ENCODE data around the gene RPS6KC1. TPM values are rescaled to one million over a fixed set of nuclear protein-coding genes. Genes with fewer than 3 reads are reported as not detected.
"Not testable (repeated sequence)": the region's sequence is repeated elsewhere in the genome, so short reads cannot be mapped to it uniquely, and the experiment has no call there.

RPS6KC1 gene
- total and polyA plus RNA-seq, 7 experiments from 2014 or later, result 5.4 to 18.9 (median 11.5) TPM

GRCh38 chr1:213015099-213016050 is 35.7 kb upstream of the RPS6KC1 start, which contains the start of gene ANGEL2:
TSS of gene ANGEL2 (minus strand) at chr1:213015867. CDS start at chr1:213015671, 196 bp downstream.
- Histone ChIP-seq H3K27ac (ENCODE audit: low read depth, low read length) (peak within 1 kb of the TSS; percentile 82), H3K4me1 (ENCODE audit: control insufficient read depth in 2 of 2, insufficient read depth in 2 of 2, low read length in 2 of 2) (peaks cover 12 to 19% of the 10 kb centered on the region in 2 donors), H3K36me3 (ENCODE audit: control insufficient read depth in 2 of 3, insufficient read depth in 3 of 3, low read length in 3 of 3) (peaks cover 0 to 4% (median 0%) of the 10 kb centered on the region in 3 experiments), H3K27me3 (ENCODE audit: control insufficient read depth in 2 of 2, insufficient read depth in 2 of 2, low read length in 2 of 2) (no peaks in the 10 kb centered on the region), H3K9me3 (ENCODE audit: control insufficient read depth in 2 of 3, low read length in 3 of 3) (no peaks in the 10 kb centered on the region), H3K4me3 (ENCODE audit: low read length) (peak within 1 kb of the TSS; percentile 87)
- ChIA-PET POLR2A (interaction anchor here (1.9 kb wide), 1 partner anchor 224 kb away, joined by 8 read pairs; the partner anchor contains the start of gene NSL1), CTCF (no interaction called here)
- H3K27me3 Mint-ChIP-seq, result peaks cover 0 to 7% (median 0%) of the 10 kb centered on the region in 5 donors
- peak; percentile 99 for ATAC-seq
- peak within 1 kb of the TSS; percentile 92 to 100 (median 100) for H3K4me3 Mint-ChIP-seq
- H3K4me1 Mint-ChIP-seq, result peaks cover 26 to 47% (median 40%) of the 10 kb centered on the region in 7 donors
- DNase-seq, result peak; percentile 77 to 97 (median 93)
- H3K9me3 Mint-ChIP-seq, result peaks cover 0 to 3% (median 0%) of the 10 kb centered on the region in 11 donors
- peak within 1 kb of the TSS; percentile 94 to 100 (median 99) for H3K27ac Mint-ChIP-seq
- intact Hi-C loops (cut with micrococcal nuclease), result loop anchor here (1.0 to 10.0 kb wide), 15 partner anchors 36 to 1758 kb away; partner anchors contain the start of genes DTL (in 2 of the 2), FLVCR1 (in 2 of the 2), INTS7 (in 2 of the 2) and NSL1 (in 2 of the 2)
- peaks cover 4 to 19% (median 9%) of the 10 kb centered on the region in 5 donors for H3K36me3 Mint-ChIP-seq

DNA sequence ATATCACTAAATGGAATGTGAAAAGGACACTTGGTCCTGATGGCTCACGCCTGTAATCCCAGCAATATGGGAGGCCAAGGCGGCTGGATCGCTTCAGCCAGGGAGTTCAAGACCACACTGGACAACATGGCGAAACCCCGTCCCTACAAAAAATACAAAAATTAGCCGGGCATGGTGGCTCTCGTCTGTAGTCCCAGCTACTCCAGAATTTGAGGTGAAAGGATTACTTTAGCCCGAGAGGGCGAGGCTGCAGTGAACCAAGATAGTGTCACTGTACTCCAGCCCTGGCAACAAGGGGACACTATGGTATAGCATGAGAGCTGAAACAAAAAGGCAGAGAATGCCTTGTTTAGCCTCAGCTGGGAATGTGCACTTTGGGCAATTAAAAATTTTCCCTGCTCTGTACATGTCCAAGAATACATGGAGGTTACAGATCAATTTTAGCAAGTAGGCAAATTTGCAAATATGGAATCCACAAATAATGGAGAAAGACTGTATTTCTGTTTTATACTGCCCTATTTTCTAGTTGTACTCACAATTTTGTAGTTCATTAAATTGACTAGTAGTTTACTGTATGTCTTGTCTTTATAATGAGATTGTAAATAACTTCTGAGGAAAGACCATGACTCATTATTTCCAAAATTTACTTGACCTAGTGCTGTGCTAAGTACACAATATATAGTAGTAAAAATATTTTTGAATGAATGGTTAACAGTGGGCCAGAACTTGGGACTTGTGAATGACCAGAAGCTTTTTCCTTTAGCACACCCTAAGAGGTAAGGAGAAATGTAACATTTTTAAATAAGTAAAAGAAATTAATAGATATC is 33.4 kb upstream of the RPS6KC1 start:
- POLR2A ChIA-PET, result interaction anchor here (0.7 kb wide), 1 partner anchor 226 kb away, joined by 3 read pairs; the partner anchor contains the start of gene NSL1
- peaks cover 0 to 3% (median 0%) of the 10 kb centered on the region in 11 donors for H3K9me3 Mint-ChIP-seq
- H3K9me3 ChIP-seq (ENCODE audit: control insufficient read depth in 2 of 3, low read length in 3 of 3), result no peaks in the 10 kb centered on the region
- H3K4me3 ChIP-seq (ENCODE audit: low read length), result no peak overlapping the region
- no peaks in the 10 kb centered on the region for H3K36me3 ChIP-seq (ENCODE audit: control insufficient read depth in 2 of 3, insufficient read depth in 3 of 3, low read length in 3 of 3)
- H3K27me3 Mint-ChIP-seq, result peaks cover 0 to 16% (median 5%) of the 10 kb centered on the region in 5 donors
- H3K27ac ChIP-seq (ENCODE audit: low read depth, low read length), result no peak overlapping the region
- CTCF ChIA-PET, result no interaction called here
- intact Hi-C loops (cut with micrococcal nuclease), result loop anchor here (5.0 to 10.0 kb wide), 5 partner anchors 55 to 1760 kb away; partner anchors contain the start of genes LPGAT1 (in 1 of the 2) and RCOR3 (in 1 of the 2)
- peaks cover 12 to 19% of the 10 kb centered on the region in 2 donors for H3K4me1 ChIP-seq (ENCODE audit: control insufficient read depth in 2 of 2, insufficient read depth in 2 of 2, low read length in 2 of 2)
- no peaks in the 10 kb centered on the region for H3K27me3 ChIP-seq (ENCODE audit: control insufficient read depth in 2 of 2, insufficient read depth in 2 of 2, low read length in 2 of 2)
- H3K27ac Mint-ChIP-seq, result no peak overlapping the region
- no peak for DNase-seq
- peaks cover 17 to 30% (median 24%) of the 10 kb centered on the region in 7 donors for H3K4me1 Mint-ChIP-seq
- no peak for ATAC-seq
- peaks cover 0 to 7% (median 0%) of the 10 kb centered on the region in 5 donors for H3K36me3 Mint-ChIP-seq
- no peak overlapping the region for H3K4me3 Mint-ChIP-seq

- no peaks in the 10 kb centered on the region for H3K9me3 ChIP-seq (ENCODE audit: control insufficient read depth in 2 of 3, low read length in 3 of 3)
- Mint-ChIP-seq H3K9me3 (peaks cover 0 to 3% (median 0%) of the 10 kb centered on the region in 11 donors), H3K36me3 (peaks cover 0 to 4% (median 0%) of the 10 kb centered on the region in 5 donors), H3K4me3 (no peak overlapping the region), H3K27me3 (peaks cover 4 to 27% (median 16%) of the 10 kb centered on the region in 5 donors), H3K4me1 (peaks cover 4 to 12% (median 7%) of the 10 kb centered on the region in 7 donors), H3K27ac (no peak overlapping the region)
- no peaks in the 10 kb centered on the region for H3K27me3 ChIP-seq (ENCODE audit: control insufficient read depth in 2 of 2, insufficient read depth in 2 of 2, low read length in 2 of 2)
- intact Hi-C loops (cut with micrococcal nuclease), result loop anchor here (5.0 to 10.0 kb wide), 5 partner anchors 53 to 1762 kb away; partner anchors contain the start of genes LPGAT1 (in 1 of the 2) and RCOR3 (in 1 of the 2)
- peaks cover 3% of the 10 kb centered on the region in 2 donors for H3K4me1 ChIP-seq (ENCODE audit: control insufficient read depth in 2 of 2, insufficient read depth in 2 of 2, low read length in 2 of 2)
- ChIA-PET POLR2A (no interaction called here), CTCF (no interaction called here)
- DNase-seq, result no peak
- H3K36me3 ChIP-seq (ENCODE audit: control insufficient read depth in 2 of 3, insufficient read depth in 3 of 3, low read length in 3 of 3), result no peaks in the 10 kb centered on the region
- no peak overlapping the region for H3K27ac ChIP-seq (ENCODE audit: low read depth, low read length)
- no peak overlapping the region for H3K4me3 ChIP-seq (ENCODE audit: low read length)
- no peak for ATAC-seq
Observed at GRCh38 chr1:213019450-213019849, 31.6 kb upstream of the RPS6KC1 start.

DNA sequence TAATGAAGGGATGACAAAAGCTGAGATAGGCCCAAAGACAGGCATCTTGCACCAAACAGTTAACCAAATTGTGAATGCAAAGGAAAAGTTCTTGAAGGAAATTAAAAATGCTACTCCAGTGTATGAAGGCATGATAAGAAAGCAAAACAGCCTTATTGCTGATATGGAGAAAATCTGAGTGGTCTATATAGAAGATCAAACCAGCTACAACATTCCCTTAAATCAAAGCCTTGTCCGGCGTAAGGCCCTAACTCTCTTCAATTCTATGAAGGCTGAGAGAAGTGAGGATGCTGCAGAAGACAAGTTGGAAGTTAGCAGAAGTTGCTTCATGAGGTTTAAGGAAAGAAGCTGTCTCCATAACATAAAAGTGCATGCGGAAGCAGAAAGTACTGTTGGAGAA is 31.0 kb upstream of the RPS6KC1 start:
- intact Hi-C loops (cut with micrococcal nuclease), result no loop called here
- ATAC-seq (no peak), DNase-seq (no peak)
- no peaks in the 10 kb centered on the region for H3K36me3 ChIP-seq (ENCODE audit: control insufficient read depth in 2 of 3, insufficient read depth in 3 of 3, low read length in 3 of 3)
- ChIA-PET CTCF (no interaction called here), POLR2A (interaction anchor here (0.5 kb wide), 1 partner anchor 18 kb away, joined by 3 read pairs; no protein-coding TSS in a partner anchor)
- no peak overlapping the region for H3K27ac Mint-ChIP-seq
- no peak overlapping the region for H3K4me3 ChIP-seq (ENCODE audit: low read length)
- peaks cover 0 to 4% (median 0%) of the 10 kb centered on the region in 5 donors for H3K36me3 Mint-ChIP-seq
- H3K27me3 ChIP-seq (ENCODE audit: control insufficient read depth in 2 of 2, insufficient read depth in 2 of 2, low read length in 2 of 2), result no peaks in the 10 kb centered on the region
- H3K9me3 Mint-ChIP-seq, result peaks cover 0 to 3% (median 0%) of the 10 kb centered on the region in 11 donors
- peaks cover 8 to 30% (median 16%) of the 10 kb centered on the region in 5 donors for H3K27me3 Mint-ChIP-seq
- H3K4me3 Mint-ChIP-seq, result no peak overlapping the region
- no peaks in the 10 kb centered on the region for H3K4me1 ChIP-seq (ENCODE audit: control insufficient read depth in 2 of 2, insufficient read depth in 2 of 2, low read length in 2 of 2)
- no peaks in the 10 kb centered on the region for H3K9me3 ChIP-seq (ENCODE audit: control insufficient read depth in 2 of 3, low read length in 3 of 3)
- H3K4me1 Mint-ChIP-seq, result peaks cover 0 to 6% (median 4%) of the 10 kb centered on the region in 7 donors
- H3K27ac ChIP-seq (ENCODE audit: low read depth, low read length), result no peak overlapping the region

DNA sequence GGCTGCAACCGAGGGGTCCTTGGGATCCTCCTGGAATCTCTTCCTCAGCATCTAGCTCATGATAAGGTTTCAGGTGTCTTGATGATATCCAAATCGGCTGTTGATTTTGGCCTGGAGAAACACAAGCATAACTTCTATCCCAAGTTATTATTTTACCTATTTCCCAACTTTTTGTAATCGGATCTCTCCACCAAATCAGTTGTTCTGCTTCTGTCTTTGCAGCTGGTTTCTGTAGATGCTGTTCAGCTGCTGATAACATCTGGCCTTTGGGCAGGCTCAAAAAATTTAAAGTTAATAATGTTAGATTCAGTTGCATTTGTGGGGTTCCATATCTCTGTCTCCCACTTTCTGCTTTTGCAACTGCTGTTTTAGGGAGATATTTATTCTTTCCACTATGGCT is 24.0 kb upstream of the RPS6KC1 start:
- H3K4me1 ChIP-seq (ENCODE audit: control insufficient read depth in 2 of 2, insufficient read depth in 2 of 2, low read length in 2 of 2); CTCF ChIA-PET; H3K36me3 Mint-ChIP-seq; H3K27me3 ChIP-seq (ENCODE audit: control insufficient read depth in 2 of 2, insufficient read depth in 2 of 2, low read length in 2 of 2); H3K27ac Mint-ChIP-seq; H3K36me3 ChIP-seq (ENCODE audit: control insufficient read depth in 2 of 3, insufficient read depth in 3 of 3, low read length in 3 of 3); intact Hi-C loops (cut with micrococcal nuclease); ATAC-seq; DNase-seq; H3K4me1 Mint-ChIP-seq; H3K9me3 ChIP-seq (ENCODE audit: control insufficient read depth in 2 of 3, low read length in 3 of 3); H3K4me3 ChIP-seq (ENCODE audit: low read length); H3K27ac ChIP-seq (ENCODE audit: low read depth, low read length); H3K4me3 Mint-ChIP-seq; POLR2A ChIA-PET: not testable (repeated sequence)
- Mint-ChIP-seq H3K27me3 (peaks cover 43 to 77% (median 71%) of the 10 kb centered on the region in 5 donors), H3K9me3 (peaks cover 0 to 18% (median 2%) of the 10 kb centered on the region in 11 donors)

GRCh38 chr1:213032651-213033050 is 18.4 kb upstream of the RPS6KC1 start:
- Mint-ChIP-seq H3K27ac (no peak overlapping the region), H3K27me3 (peaks cover 54 to 69% (median 56%) of the 10 kb centered on the region in 5 donors), H3K4me1 (no peaks in the 10 kb centered on the region), H3K4me3 (no peak overlapping the region), H3K9me3 (peaks cover 0 to 10% (median 0%) of the 10 kb centered on the region in 11 donors), H3K36me3 (peaks cover 0 to 4% (median 0%) of the 10 kb centered on the region in 5 donors)
- no peaks in the 10 kb centered on the region for H3K27me3 ChIP-seq (ENCODE audit: control insufficient read depth in 2 of 2, insufficient read depth in 2 of 2, low read length in 2 of 2)
- H3K36me3 ChIP-seq (ENCODE audit: control insufficient read depth in 2 of 3, insufficient read depth in 3 of 3, low read length in 3 of 3), result no peaks in the 10 kb centered on the region
- POLR2A ChIA-PET, result no interaction called here
- H3K4me3 ChIP-seq (ENCODE audit: low read length), result no peak overlapping the region
- H3K9me3 ChIP-seq (ENCODE audit: control insufficient read depth in 2 of 3, low read length in 3 of 3), result no peaks in the 10 kb centered on the region
- no peak overlapping the region for H3K27ac ChIP-seq (ENCODE audit: low read depth, low read length)
- no peak for DNase-seq
- H3K4me1 ChIP-seq (ENCODE audit: control insufficient read depth in 2 of 2, insufficient read depth in 2 of 2, low read length in 2 of 2), result no peaks in the 10 kb centered on the region
- CTCF ChIA-PET, result no interaction called here
- intact Hi-C loops (cut with micrococcal nuclease), result no loop called here
- no peak for ATAC-seq

Data from naive thymus-derived CD4-positive, alpha-beta T cell (primary cell).